HG03571 (cell line): Measurements from ENCODE around the gene ACTN1.

ENCODE experiments used
- ATAC-seq: cut with Tn5 transposase; IDR thresholded peaks from one replicate; pipeline ENCODE4 v1.9.1; 2021; ENCODE audit not compliant: unreplicated experiment

Gene ACTN1

GRCh38 chr14:68892961-68893360 lies 86.1 kb downstream of the ACTN1 start:
- no peak for ATAC-seq

DNA sequence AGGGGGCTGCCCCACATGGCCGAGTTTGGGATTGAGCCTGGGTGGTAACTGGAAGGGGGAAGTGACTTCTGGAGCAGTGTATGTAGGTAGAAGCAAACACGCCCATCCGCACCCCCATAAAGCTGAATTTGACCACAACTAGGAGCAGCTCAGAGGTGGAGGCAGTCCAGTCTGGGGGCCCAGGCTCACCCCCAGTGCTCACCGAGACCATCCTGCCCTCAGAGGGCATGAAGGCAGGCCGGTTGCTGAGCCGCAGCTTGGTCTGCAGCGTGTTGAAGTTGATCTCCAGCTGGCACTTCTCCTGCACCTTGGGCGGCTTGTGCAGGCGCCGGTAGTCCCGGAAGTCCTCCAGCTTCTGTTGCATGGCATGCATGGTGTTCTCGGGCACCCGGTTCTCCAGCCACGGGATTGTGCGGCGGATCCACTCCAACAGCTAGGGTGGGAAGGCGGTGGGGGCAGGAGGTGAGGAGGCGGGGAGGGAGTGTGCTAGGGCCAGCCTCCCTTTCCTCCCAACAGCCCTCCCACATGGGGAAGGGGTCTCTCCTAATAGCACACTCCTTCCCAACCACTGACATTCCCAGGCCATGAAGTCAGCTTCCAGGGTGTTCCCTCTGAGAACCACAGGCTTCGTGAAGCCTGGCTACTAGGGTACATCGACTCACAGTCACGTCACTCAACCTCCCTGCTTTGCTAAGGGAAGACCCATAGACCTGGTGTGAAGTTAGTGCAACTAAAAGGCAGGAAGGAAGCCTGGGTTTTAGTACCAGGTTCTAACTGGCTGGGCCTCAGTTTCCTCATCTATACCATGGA lies 87.0 kb downstream of the ACTN1 start:
- ATAC-seq = no peak

DNA sequence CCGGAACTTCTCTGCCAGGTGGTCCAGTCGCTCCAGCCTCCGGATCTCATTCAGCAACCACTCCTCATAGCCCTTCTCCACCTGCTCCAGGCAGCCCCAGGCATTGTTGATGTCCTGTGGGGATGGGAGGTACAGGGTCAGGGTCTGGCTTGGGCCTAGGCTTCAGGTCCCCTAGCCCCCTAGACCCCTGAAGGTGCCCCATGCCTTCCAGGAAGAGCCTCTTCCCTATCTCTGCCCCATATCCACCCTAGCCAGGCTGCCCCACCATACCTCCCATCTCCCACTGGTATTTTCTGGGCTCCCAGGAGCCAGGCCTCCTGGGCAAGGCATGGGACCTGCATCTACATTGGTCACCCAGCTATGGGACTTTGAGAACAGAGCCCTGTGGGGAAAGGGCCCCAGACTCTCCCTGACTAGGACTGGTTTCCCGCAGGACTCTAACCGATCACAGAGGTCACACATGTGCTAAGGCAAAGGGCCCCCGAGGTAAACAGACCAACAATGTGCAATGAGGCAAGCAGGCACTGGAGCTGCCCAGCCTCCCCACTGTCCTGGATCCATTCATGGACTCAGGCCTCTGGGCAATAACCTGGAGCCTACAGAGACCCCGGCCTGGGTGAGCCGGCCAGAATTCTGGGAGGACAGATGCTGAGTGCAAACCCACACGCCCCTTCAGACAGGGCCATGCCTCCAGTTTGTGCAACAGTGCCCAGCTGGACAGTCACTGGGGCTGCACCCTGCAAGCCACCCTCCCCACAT lies 88.8 kb downstream of the ACTN1 start:
- no peak for ATAC-seq

DNA sequence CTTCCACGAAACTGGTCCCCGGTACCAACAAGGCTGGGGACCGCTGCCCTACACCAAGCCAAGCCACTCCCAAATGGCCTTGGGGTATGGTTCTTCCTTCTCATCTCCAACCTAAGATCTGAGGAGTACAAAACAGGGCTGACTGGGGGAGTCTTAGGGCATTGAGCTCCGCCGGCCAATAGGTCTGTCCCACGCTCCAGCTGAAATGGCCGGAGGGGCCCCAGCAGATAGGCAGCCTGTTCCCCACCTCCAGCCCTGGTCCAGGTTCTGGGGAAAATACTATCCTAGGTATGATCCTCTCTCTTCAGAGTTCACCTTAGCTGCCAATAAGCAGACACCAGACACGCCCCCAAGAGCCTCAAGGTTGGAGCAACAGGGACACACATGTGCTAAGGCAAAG lies 90.2 kb downstream of the ACTN1 start:
- no peak for ATAC-seq

DNA sequence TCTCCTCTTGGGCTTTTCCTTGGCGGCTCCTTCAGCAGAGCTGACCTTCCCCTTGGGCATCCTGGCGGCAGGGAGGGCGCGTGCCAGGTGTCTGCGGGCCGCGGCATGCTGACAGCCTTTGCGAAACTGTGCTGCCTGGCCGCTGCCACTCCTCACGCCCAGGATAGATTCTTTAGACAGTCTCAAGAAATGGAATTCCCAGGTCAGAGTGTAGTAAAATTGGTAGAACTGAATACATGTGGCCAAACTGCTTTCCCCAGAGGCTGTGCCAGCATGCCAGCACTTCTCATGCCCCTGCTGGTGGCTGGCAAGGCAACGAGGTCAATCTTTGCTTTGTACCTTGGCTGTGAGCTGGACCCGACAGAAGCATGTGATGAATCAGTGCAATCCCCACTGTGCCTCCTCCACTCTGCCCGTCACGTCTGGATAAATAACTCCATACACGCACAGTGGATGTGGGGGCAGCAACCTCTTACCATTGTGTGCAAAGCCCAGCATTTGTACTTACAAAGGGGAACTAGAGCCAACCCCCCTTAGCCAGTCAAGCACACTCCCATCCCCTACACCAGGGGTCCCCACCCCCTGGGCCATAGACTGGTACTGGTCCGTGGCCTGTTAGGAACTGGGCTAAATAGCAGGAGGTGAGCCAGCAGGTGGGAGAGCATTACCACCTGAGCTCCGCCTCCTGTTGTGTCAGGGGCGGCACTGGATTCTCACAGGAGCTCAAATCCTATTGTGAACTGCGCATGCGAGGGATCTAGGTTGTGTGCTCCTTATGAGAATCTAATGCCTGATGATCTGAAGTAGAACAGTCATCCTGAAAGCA lies 90.9 kb downstream of the ACTN1 start:
- no peak for ATAC-seq

DNA sequence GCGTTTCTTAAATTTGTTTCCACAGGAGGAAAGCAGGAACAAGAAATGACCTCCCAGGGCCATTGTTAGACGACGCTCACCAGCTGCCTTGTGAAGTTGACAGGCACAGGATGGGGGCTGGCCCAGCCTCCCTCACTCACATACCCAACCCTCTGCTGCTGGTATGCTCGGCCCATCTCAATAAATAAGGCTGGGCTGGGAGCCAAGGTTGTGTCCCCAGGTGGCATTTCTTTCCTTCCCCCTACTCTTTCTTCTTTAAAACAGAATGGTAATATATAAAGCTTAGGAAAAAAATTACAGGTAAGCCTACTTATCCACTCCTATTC lies 93.0 kb downstream of the ACTN1 start:
- no peak for ATAC-seq

DNA sequence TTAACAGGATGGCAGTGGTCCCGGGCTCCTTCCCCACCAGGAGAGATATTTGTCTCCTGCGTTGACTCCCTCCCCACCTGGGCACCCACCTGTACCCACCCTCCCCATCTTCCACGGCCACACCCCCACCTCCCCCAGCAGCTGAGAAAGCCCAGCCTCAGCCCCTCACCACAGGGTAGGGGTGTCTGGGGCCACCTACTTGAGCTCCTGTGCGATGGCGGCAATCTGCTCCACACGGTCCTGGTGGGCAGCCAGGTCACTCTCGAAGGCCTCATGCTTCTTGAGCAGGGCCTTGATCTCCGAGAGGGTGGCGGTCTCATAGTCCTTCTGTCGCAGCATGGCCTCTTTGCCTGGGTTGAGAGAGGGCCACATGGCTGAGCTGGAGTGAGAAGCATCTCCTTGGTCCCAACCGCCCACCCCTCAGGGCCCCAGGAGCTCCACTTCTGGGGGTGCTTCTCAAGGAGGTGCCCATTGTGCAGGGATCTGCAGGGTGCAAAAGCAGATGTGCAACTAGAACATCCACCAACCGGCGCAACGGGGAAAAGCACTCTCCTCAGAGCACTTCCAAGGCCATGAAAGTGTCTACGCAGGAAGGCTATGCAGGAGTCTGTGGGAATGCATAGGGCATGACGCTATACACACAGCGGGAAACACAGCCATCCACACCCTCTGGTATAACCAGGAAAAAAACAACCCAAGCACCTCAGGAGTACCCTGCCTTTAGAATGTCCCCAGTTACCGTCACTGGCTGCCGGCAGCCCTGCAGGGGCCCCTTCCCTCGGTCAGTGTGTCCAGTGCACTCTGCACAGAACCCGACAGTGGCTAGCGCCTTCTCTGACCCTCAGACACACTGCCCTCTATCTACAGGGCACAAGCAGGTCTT lies 93.6 kb downstream of the ACTN1 start:
- ATAC-seq = no peak

DNA sequence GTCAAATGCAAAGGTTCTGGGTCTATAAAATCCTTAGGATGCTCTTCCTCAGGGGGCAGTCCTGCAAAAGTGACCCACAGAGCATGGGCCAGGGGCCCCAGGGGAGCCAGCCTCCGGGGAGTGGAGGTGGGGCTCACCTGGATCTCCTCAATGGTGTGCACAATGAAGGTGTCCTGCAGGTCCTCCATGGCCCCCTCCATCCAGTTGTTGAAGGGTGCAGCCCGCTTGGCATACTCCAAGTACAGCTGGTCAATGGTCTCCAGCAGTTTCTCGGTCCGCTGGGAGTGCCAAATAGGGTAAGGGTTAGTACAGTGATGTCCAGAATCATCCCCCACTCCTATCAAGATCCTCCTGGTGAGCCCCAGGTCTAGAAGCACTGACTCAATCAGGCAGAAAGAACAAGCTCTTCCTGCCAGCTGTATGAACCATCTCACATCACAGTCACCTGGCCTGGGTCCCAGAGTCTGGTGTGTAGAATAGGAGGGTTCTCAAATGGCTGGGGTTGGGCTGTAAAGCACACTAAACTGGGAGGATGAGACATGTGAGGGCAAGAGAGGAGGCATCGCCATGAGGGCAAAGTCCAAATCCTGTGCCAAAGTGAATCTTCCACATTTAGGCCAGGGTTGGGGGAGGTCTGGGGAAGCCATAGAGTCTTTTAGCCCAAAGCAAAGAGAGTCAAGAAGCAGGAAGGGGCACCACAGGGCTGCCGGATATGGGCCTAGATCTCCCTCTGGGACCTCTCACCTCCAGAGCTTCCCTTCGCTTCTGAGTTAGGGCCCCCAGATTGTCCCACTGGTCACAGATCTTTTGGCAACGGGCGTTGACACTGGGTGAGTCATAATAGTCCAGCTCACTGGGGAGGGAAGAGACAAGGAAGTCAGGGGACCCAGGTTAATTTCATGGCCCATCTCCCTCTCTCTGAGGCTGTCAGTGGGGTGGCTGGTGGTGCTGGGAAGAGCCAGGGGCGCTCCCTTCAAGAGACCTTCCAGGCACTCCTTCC lies 94.8 kb downstream of the ACTN1 start:
- ATAC-seq = no peak

- no peak for ATAC-seq
Observed at GRCh38 chr14:68882235-68882634, 96.9 kb downstream of the ACTN1 start.

DNA sequence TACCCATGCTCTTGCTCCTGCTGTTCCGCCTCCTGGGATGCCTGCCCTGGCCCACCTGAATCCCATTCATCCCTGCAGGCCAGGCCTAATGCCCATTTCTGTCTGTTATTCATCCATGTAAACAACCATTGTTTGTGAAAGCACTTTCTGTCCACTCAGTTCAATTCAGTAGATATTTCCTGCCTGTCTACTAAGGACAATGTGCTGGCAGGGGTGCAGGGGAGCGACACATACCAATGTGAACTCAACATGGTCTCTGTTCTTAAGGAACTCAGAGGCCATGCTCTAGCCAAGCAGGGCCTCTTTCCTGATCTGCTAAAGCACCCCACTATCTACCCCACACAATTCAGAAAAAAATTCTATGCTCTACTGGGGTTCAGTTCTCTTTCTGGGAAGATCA lies 97.7 kb downstream of the ACTN1 start:
- no peak for ATAC-seq

GRCh38 chr14:68880581-68881105 lies 98.5 kb downstream of the ACTN1 start:
- no peak for ATAC-seq

DNA sequence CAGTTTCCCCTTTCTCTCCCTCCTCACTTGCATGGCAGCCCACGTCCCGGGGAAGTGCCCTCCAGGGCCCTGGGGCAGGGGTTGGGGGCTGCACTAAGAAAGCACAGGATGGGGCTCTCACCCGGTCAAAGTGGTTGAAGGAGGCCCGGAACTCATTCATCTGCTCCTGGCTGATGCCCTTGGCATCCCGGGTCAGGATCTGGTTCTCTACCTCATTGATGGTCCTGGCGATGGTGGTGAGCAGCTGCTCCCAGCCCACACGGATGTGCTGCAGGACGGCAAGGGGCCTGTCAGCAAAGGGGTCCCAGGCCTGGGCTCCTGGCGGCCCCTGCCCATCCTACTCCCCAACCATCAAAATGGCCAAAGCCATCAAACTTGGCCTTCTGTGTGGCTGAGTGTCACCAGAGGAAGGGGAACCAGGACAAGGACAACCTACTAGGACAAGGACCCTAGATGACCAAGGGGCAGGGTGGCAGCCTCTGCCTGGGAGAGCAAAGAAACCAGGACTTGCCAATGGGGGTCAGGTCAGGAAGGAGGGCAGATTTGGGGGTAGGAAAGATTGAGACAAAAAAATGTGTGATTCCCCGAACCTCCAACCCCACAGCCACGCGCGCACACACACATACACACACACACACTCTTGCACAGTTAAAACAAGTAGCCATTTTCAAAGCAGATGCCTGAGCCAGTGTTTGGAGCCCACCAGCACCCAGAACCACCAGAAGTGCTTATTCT lies 99.1 kb downstream of the ACTN1 start:
- no peak for ATAC-seq

DNA sequence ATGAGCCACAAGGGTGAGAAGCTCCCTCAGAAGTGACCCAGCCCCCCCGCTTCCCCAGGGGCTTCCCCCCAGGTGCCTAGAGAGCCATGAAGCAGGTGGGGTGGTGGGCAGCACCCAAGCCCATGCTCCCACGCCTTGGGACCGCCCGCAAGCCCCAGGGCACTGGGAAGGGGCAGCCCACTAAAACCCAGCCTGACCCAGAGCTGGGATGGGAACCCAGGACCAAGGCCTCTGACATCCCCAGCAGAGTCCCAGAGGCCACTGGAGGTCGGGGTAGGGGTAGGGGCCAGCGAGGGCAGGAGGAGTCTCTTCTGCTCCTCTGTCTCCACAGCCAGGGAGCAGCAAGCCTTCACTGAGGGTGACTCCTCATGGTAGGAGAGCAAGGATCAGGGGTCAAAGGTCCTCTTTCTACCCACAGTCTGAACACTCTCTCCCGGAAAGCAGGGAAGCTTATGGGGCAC lies 99.8 kb downstream of the ACTN1 start:
- ATAC-seq = no peak

DNA sequence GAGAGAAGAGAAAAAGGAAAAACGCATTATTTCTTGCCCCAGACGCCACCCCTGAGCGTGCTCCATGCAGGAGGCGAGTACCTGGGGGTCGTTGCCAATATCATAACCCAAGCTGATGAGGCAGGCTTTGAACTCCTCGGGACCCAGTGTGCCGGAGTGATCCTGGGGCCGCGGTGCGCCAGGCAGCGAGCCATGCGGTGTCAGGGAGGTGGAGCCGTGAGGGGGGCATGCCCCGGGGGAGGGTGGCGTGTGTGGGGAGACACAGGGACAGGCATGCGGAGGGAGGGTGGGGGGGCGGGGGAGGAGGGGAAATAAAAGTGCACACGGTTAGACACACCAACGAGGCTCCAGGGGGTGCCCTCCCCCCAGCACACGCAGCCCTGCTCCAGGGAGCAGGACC lies 100.2 kb downstream of the ACTN1 start:
- ATAC-seq = no peak

DNA sequence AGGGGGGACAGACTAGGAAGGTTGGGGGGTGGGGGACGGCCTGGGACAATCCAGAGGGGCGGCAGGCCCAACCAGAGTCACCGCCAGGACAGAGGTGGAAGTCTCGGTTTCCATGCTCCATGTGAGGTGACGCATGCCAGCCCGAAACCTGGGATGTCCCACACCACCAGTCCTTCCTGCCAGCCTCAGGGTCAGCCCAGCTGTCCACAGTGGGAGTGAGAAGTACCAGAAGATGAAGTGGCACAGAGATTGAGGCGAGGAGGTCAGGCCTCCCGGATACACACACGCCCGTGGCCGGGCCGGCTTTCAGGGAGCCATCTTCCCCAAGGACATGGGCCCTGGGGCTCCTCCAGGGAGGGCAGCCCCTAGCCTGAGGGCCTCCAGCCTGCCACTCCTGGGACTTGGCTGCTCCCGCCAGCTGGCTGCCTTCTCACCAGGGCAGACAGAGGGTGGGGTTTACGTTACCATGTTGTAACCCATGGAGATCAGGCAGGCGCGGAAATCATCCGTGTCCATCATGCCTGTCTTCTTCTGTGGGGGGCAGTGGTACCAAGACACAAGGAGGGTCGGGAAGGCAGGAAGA lies 101.0 kb downstream of the ACTN1 start:
- no peak for ATAC-seq

- no peak for ATAC-seq
Observed at GRCh38 chr14:68876976-68877375, 102.1 kb downstream of the ACTN1 start.

DNA sequence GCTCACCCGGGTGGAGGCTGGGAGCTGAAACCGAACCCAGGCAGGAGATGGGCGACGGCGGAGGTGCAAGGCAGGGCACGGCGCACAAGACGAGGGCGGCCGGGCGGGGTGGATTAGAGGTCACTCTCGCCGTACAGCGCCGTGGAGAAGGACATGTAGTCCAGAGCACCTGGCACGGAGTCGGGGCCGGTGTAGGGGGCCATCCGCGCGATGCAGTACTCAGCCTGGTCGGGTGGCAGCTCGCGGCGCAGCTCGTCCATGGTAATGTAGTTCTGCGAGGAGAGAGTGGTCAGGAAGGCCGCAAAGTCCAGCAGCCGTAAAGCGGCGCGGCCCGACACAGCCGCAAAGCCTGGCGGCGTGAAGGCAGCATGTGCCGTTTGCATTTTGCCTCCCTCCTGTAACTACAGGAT lies 104.4 kb downstream of the ACTN1 start:
- no peak for ATAC-seq

- no peak for ATAC-seq
Observed at GRCh38 chr14:68873376-68873775, 105.7 kb downstream of the ACTN1 start.
